Upper lobe of left lung (tissue), 6 donors: Measurements from ENCODE around the gene HAUS5. TPM values are rescaled to one million over a fixed set of nuclear protein-coding genes. Genes with fewer than 3 reads are reported as not detected.
A peak's percentile ranks its signal among the peaks of the same experiment; 100 is the strongest.

Experiments used
- ATAC-seq, 2 donors: fragments of 200-7000 bp; cut with Tn5 transposase; one replicate each; pipeline ENCODE4 v1.9.1; 2022; ENCODE audit warnings: mild to moderate bottlenecking in 2 of 2, moderate library complexity in 2 of 2; ENCODE audit not compliant: low FRiP score in 2 of 2
- DNase-seq, 2 donors: peaks; one replicate each; pipeline ENCODE4 v3.0.0-alpha.2; 2019 to 2020
- H3K27ac ChIP-seq, 4 donors: fragments of 200-600 bp; sonication (generic); one replicate each; pipeline ENCODE4 v1.5.1; 2016 to 2019
- H3K27me3 ChIP-seq, 4 donors: fragments of 200-600 bp; sonication (generic); one replicate each; pipeline ENCODE4 v1.5.1; 2017 to 2019
- H3K36me3 ChIP-seq, 4 donors: fragments of 200-600 bp; sonication (generic); one replicate each; pipeline ENCODE4 v1.5.1; 2016 to 2019
- H3K4me1 ChIP-seq, 4 donors: fragments of 200-600 bp; sonication (generic); one replicate each; pipeline ENCODE4 v1.5.1; 2018 to 2019
- H3K4me3 ChIP-seq, 4 donors: fragments of 200-600 bp; sonication (generic); one replicate each; pipeline ENCODE4 v1.5.1; 2017 to 2019; ENCODE audit warnings: mild to moderate bottlenecking in 2 of 4, moderate library complexity in 1 of 4
- H3K9me3 ChIP-seq, 4 donors: fragments of 200-600 bp; sonication (generic); one replicate each; pipeline ENCODE4 v1.5.1; 2018 to 2019
- EP300 ChIP-seq, 4 donors: sonication (generic); formaldehyde crosslinking; IDR thresholded peaks; one replicate each; pipeline ENCODE4 v1.5.1; 2017; ENCODE audit warnings: antibody characterized with exemption in 4 of 4, control low read depth in 2 of 4
- POLR2A ChIP-seq, 4 donors: fragments of 450-650 bp; IDR thresholded peaks; one replicate each; pipeline ENCODE4 v1.5.1; 2016 to 2017; ENCODE audit warnings: antibody characterized with exemption in 4 of 4, mild to moderate bottlenecking in 2 of 4
- POLR2AphosphoS5 ChIP-seq, 2 donors: sonication (generic); formaldehyde crosslinking; IDR thresholded peaks; one replicate each; pipeline ENCODE4 v1.5.1; 2017; ENCODE audit warnings: antibody characterized with exemption in 2 of 2
- WGBS, 2 donors: methylation state at CpG; one replicate each; pipeline ENCODE4 v1.1.5; 2017 to 2018; 5-methylcytosine and 5-hydroxymethylcytosine counted together
- total RNA-seq, 6 donors: library from RNA; depleted of rRNA in 4 of 6; stranded (reverse); fragments of >200 nt in 4 of 6; gene quantifications; one replicate each; pipeline versions ENCODE4 v1.1.0 to v1.2.1, GENCODE V29; 2016 to 2021
- TF ChIP-seq, protein P1 (sequence below), 6 experiments: fragments of 450-650 bp in 4 of 6; fragments of 200-600 bp in 2 of 6; sonication (generic) in 2 of 6; IDR thresholded peaks; one replicate each; pipeline ENCODE4 v1.5.1; 2016 to 2019; ENCODE audit warnings: antibody characterized with exemption in 6 of 6
- donor health status: DM: no; HTN: no; CAD: no; lungs with moderate emphysema.
- donor health status: DM: no; HTN: yes; CAD: no; lungs with severe emphysema.

The HAUS5 gene
- total RNA-seq, 6 donors from 2014 or later, result 5.6 to 32.5 (median 11.3) TPM

DNA sequence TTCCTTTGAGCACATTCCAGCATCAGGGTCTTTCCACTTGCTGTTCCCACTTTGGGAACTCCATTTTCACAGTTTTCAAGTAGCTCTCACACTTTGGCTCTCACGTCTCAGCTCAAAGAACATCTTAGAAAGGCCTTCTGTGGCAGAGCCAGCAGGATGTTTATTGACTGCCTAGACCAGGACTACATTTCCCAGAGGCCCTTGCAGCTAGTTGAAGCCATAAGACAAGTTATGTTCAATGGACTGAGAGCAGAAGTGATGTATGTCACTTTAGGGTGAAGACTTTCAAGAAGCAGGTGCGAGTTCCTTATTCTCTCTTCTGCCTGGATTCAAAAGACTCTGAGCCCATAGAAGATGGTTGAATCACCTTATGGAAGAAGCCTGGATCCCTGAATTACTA, 4.3 kb upstream of the HAUS5 start:
- H3K27me3 ChIP-seq, result no peaks in the 10 kb centered on the region
- H3K36me3 ChIP-seq, result no peaks in the 10 kb centered on the region
- no peak overlapping the region for H3K4me3 ChIP-seq
- ATAC-seq, result no peak
- TF ChIP-seq EP300 (IDR thresholded peaks at IDR 0.05) (no peak), POLR2A (IDR thresholded peaks at IDR 0.05) (no peak), POLR2AphosphoS5 (IDR thresholded peaks at IDR 0.05) (no peak)
- TF ChIP-seq, protein P1, sequence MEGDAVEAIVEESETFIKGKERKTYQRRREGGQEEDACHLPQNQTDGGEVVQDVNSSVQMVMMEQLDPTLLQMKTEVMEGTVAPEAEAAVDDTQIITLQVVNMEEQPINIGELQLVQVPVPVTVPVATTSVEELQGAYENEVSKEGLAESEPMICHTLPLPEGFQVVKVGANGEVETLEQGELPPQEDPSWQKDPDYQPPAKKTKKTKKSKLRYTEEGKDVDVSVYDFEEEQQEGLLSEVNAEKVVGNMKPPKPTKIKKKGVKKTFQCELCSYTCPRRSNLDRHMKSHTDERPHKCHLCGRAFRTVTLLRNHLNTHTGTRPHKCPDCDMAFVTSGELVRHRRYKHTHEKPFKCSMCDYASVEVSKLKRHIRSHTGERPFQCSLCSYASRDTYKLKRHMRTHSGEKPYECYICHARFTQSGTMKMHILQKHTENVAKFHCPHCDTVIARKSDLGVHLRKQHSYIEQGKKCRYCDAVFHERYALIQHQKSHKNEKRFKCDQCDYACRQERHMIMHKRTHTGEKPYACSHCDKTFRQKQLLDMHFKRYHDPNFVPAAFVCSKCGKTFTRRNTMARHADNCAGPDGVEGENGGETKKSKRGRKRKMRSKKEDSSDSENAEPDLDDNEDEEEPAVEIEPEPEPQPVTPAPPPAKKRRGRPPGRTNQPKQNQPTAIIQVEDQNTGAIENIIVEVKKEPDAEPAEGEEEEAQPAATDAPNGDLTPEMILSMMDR (IDR thresholded peaks at IDR 0.05), result no peak
- 77 to 82% methylated on average over 2 of the region's 2 CpGs for WGBS, 2 donors
- no peak for DNase-seq
- peaks cover 5 to 13% (median 10%) of the 10 kb centered on the region in 4 donors for H3K4me1 ChIP-seq
- H3K9me3 ChIP-seq, result peaks cover 0 to 7% (median 3%) of the 10 kb centered on the region in 4 donors
- no peak overlapping the region for H3K27ac ChIP-seq

DNA sequence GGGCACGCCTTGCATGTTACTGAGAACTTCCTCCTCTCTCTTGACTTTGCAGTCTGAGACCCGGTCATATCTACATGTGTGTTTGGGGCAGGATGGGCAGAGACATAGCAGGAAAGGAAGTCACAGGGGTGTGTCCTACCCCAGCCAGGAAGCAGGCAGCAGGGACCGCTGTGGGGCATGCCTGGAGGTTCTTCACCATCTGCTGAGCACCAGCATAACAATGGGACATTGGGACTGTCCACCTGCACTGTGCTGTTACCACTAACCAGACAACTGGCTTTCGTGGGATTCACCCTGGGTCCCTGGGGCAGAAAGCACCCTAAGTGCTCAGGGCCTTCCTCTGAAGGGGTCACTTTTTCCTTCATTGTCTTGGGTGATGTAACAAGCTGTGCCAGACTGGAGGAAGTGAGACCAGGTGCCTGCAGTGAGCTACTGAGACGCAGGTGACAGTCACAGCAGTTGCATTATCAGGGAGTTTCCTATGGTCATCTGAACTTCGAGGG, 2.6 kb upstream of the HAUS5 start:
- DNase-seq (no peak), ATAC-seq (no peak)
- Histone ChIP-seq H3K27me3 (no peaks in the 10 kb centered on the region), H3K4me1 (peaks cover 6 to 16% (median 12%) of the 10 kb centered on the region in 4 donors), H3K4me3 (no peak overlapping the region), H3K9me3 (peaks cover 0 to 7% (median 3%) of the 10 kb centered on the region in 4 donors), H3K27ac (no peak overlapping the region), H3K36me3 (no peaks in the 10 kb centered on the region)
- TF ChIP-seq POLR2AphosphoS5 (IDR thresholded peaks at IDR 0.05) (no peak), POLR2A (IDR thresholded peaks at IDR 0.05) (no peak), EP300 (IDR thresholded peaks at IDR 0.05) (no peak)
- TF ChIP-seq, protein P1 (IDR thresholded peaks at IDR 0.05), result no peak
- 46 to 58% methylated on average over 4 to 6 of the region's 6 CpGs for WGBS, 2 donors

DNA sequence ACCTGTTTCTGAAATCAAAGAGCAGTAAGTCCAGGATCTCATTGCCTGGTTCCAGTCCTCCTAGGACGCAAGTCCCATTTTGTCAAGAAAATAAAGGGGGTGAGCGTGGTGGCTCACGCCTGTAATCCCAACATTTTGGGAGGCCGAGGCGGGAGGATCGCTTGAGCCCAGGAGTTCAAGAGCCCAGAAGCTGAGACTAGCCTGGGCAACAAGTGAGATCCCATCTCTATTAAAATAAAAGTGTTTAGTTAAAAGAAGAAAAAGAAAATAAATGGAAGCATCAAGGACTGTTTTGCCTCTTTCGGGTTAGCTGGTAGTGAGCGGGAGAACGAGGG, 344 bp upstream of the HAUS5 start:
- Histone ChIP-seq H3K4me3 (peak overlapping the region in 3 of 4 donors; percentile 69 to 82 (median 78)), H3K9me3 (peaks cover 0 to 6% (median 2%) of the 10 kb centered on the region in 4 donors), H3K27me3 (no peaks in the 10 kb centered on the region), H3K4me1 (peaks cover 6 to 16% (median 12%) of the 10 kb centered on the region in 4 donors), H3K36me3 (peaks cover 0 to 6% (median 3%) of the 10 kb centered on the region in 4 donors), H3K27ac (peak overlapping the region; percentile 5 to 80 (median 68))
- TF ChIP-seq, protein P1 (IDR thresholded peaks at IDR 0.05), result no peak
- TF ChIP-seq POLR2AphosphoS5 (IDR thresholded peaks at IDR 0.05) (no peak), POLR2A (IDR thresholded peaks at IDR 0.05) (no peak), EP300 (IDR thresholded peaks at IDR 0.05) (no peak)
- ATAC-seq, result no peak
- WGBS, 2 donors, result 32% methylated on average over 9 of the region's 9 CpGs
- no peak for DNase-seq

DNA sequence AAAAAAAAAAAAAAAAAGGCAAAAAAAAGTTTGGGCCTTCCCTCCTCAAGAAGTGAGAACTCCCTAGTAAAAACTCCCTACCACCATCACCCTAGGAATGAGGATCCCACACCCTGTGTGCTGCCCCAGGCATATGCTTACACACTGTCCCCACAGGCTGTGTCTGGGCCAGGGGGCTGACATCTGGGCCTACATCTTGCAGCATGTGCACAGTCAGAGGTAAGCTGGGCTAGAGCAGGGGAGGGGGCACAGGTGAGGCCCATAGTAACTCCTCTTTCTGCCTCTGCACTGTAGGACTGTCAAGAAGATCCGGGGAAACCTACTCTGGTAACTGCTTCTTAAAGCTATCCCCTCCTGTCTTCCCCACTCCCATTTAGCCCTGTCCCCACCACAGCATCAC, 1.0 kb downstream of the HAUS5 start:
- TF ChIP-seq POLR2A (IDR thresholded peaks at IDR 0.05), result no peak
- TF ChIP-seq, protein P1 (IDR thresholded peaks at IDR 0.05), result no peak
- Histone ChIP-seq H3K4me3 (no peak overlapping the region), H3K4me1 (peaks cover 6 to 16% (median 12%) of the 10 kb centered on the region in 4 donors), H3K27ac (no peak overlapping the region), H3K36me3 (peaks cover 0 to 11% (median 5%) of the 10 kb centered on the region in 4 donors), H3K9me3 (no peaks in the 10 kb centered on the region), H3K27me3 (no peaks in the 10 kb centered on the region)
- DNase-seq (no peak), ATAC-seq (no peak)
- 80 to 92% methylated on average over 1 of the region's 1 CpG for WGBS, 2 donors

DNA sequence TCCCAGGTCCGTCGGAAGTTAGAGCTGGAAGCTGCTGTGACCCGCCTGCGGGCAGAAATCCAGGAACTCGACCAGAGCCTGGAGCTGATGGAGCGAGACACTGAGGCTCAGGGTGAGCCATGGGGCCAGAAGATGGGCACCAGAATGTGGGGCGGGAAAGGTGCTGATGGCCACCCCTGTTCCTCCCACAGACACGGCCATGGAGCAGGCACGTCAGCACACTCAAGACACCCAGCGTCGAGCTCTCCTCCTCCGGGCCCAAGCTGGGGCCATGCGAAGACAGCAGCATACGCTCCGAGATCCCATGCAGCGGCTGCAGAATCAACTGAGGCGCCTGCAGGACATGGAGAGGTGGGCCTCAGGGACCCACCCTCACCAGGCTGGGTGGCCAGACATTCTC, 2.5 kb downstream of the HAUS5 start:
- H3K36me3 ChIP-seq, result peaks cover 0 to 23% (median 8%) of the 10 kb centered on the region in 4 donors
- no peak overlapping the region for H3K4me3 ChIP-seq
- TF ChIP-seq, protein P1 (IDR thresholded peaks at IDR 0.05), result no peak
- no peak for TF ChIP-seq POLR2A (IDR thresholded peaks at IDR 0.05)
- TF ChIP-seq EP300 (IDR thresholded peaks at IDR 0.05), result no peak
- no peak for TF ChIP-seq POLR2AphosphoS5 (IDR thresholded peaks at IDR 0.05)
- 93 to 99% methylated on average over 9 to 17 of the region's 17 CpGs for WGBS, 2 donors
- ATAC-seq, result no peak
- no peaks in the 10 kb centered on the region for H3K9me3 ChIP-seq
- peaks cover 6 to 16% (median 12%) of the 10 kb centered on the region in 4 donors for H3K4me1 ChIP-seq
- no peak overlapping the region for H3K27ac ChIP-seq
- no peaks in the 10 kb centered on the region for H3K27me3 ChIP-seq
- no peak for DNase-seq
